Stimulated activated CD4-positive, alpha-beta T cell treated with anti-CD3 and anti-CD28 coated beads, Interleukin-4, amount 100 ng/mL, for 48 hours (primary cell): ENCODE data around the gene SFPQ.
"Not testable (repeated sequence)": the region's sequence is repeated elsewhere in the genome, so short reads cannot be mapped to it uniquely, and the experiment has no call there.

Experiments
- DNase-seq, 2 donors: peaks; one replicate each; pipeline ENCODE4 v3.0.0-alpha.2; 2020; ENCODE audit warnings: low read depth in 2 of 2

The SFPQ gene

GRCh38 chr1:35142728-35143127 is 50.2 kb downstream of the SFPQ start:
- DNase-seq = not testable (repeated sequence)

- DNase-seq = not testable (repeated sequence)
Observed at GRCh38 chr1:35142294-35142693, 50.7 kb downstream of the SFPQ start.

GRCh38 chr1:35137590-35137989 is 55.4 kb downstream of the SFPQ start:
- not testable (repeated sequence) for DNase-seq

DNA sequence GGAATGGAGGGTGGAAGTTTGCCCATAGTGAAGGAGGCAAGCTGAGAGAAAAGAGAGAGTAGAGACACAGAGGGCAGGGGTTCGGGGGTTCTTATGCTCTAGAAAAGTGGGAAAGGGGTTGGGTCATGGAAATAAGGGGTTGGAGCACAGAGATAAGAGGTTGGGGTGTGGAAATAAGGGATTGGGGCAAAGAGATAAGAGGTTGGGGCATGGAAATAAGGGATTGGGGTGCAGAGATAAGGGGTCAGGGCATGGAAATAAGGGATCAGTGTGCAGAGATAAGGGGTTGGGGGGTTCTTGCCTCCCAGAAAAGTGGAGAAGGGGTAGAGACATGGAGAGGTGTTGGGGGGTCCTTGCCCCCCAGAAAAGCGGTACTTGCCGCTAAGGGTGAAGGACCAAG is 56.2 kb downstream of the SFPQ start:
- DNase-seq = no peak
